Calu3 (cell line): ENCODE results near the gene CARD6. TPM values are rescaled to one million over a fixed set of nuclear protein-coding genes. Genes with fewer than 3 reads are reported as not detected.
A peak's percentile ranks its signal among the peaks of the same experiment; 100 is the strongest.

Source experiments
- BruUV-seq: library from RNA; stranded (reverse); fragments of 400-500 nt; replicated peaks from 2 replicates; lab custom pipeline; 2021; lab: Mats Ljungman, UMichigan
- CTCF ChIA-PET: fragments of 300-600 bp; sonication (Branson Sonifier 250); formaldehyde crosslinking; loops from one replicate; lab custom pipeline; 2022; ENCODE audit warnings: antibody characterized with exemption; lab: Charles Lee
- DNase-seq: peaks from one replicate; pipeline ENCODE4 v3.0.0; 2022
- H3K27ac Mint-ChIP-seq: one replicate; pipeline ENCODE4 v1.8.0; 2022; ENCODE audit warnings: mixed read lengths; ENCODE audit not compliant: unreplicated experiment
- H3K27me3 Mint-ChIP-seq: one replicate; pipeline ENCODE4 v1.8.0; 2022; ENCODE audit warnings: mixed read lengths; ENCODE audit not compliant: unreplicated experiment
- H3K36me3 Mint-ChIP-seq: one replicate; pipeline ENCODE4 v1.8.0; 2022; ENCODE audit warnings: mild to moderate bottlenecking, moderate library complexity, mixed read lengths; ENCODE audit not compliant: insufficient read depth, unreplicated experiment
- H3K4me1 Mint-ChIP-seq: one replicate; pipeline ENCODE4 v1.8.0; 2022; ENCODE audit warnings: mild to moderate bottlenecking, low read depth, mixed read lengths; ENCODE audit not compliant: unreplicated experiment
- H3K4me3 Mint-ChIP-seq: one replicate; pipeline ENCODE4 v1.8.0; 2022; ENCODE audit warnings: mild to moderate bottlenecking, low read depth, moderate library complexity, mixed read lengths; ENCODE audit not compliant: unreplicated experiment
- H3K9me3 Mint-ChIP-seq: one replicate; pipeline ENCODE4 v1.8.0; 2022; ENCODE audit warnings: low read depth, mixed read lengths; ENCODE audit not compliant: unreplicated experiment
- intact Hi-C: fragments of 100-400 bp; cut with micrococcal nuclease; formaldehyde crosslinking; loops from one replicate; pipeline ENCODE4 v1.10.0; 2022; ENCODE audit not compliant: unreplicated experiment
- total RNA-seq: library from RNA; stranded (reverse); gene quantifications from 2 replicates; pipeline ENCODE4 v1.2.3, GENCODE V29; 2022
- TF ChIP-seq, protein P1 (sequence below): fragments of 200-600 bp; IDR thresholded peaks from one replicate; pipeline ENCODE4 v1.8.0; 2022; ENCODE audit warnings: antibody characterized with exemption; ENCODE audit not compliant: unreplicated experiment

Gene CARD6
- total RNA-seq, 1 experiment from 2014 or later = 5.9 TPM

DNA sequence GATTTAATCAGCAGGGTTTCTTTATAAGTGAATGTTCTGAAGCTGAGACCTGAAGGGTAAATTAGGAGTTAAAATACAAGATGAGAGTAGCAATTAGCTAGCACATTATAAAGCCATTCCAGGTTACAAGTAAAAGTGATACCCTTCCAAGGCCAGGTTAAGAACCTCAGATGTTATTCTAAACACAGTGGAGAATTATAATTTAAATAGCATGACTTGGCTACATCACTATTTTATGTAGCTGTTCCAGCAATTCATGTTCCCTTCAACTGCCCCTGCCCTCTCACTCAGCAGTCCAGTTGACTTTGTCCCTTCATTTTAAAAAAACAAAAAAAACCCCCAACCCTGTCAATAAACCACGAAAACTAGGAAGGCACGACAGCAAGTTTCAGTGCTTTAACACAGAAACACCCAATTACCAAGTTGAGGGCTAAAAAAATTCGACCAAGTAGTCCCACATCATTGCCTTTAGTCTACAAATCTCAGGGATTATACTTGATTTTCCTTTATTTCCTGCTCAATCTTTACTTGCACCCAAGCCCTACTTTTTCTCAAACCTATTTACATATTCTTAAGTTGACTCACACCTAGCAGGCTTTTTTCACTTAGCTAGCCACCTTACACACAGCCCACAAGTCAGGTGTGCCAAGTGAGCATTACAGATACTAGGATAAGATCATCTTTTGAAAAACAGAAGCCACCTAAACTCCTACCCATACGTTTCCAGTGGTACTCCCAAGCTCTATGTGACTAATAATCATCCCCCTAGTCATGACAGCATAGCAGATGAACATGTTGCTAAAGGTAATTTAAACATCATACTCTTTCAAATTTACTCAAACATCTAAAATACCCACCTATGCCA lies 9.6 kb upstream of the CARD6 start:
- DNase-seq = no peak
- TF ChIP-seq, protein P1, sequence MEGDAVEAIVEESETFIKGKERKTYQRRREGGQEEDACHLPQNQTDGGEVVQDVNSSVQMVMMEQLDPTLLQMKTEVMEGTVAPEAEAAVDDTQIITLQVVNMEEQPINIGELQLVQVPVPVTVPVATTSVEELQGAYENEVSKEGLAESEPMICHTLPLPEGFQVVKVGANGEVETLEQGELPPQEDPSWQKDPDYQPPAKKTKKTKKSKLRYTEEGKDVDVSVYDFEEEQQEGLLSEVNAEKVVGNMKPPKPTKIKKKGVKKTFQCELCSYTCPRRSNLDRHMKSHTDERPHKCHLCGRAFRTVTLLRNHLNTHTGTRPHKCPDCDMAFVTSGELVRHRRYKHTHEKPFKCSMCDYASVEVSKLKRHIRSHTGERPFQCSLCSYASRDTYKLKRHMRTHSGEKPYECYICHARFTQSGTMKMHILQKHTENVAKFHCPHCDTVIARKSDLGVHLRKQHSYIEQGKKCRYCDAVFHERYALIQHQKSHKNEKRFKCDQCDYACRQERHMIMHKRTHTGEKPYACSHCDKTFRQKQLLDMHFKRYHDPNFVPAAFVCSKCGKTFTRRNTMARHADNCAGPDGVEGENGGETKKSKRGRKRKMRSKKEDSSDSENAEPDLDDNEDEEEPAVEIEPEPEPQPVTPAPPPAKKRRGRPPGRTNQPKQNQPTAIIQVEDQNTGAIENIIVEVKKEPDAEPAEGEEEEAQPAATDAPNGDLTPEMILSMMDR = no peak
- peak overlapping the region; percentile 87 for H3K27ac Mint-ChIP-seq
- H3K4me3 Mint-ChIP-seq = peak overlapping the region; percentile 89
- peaks cover 42% of the 10 kb centered on the region for H3K4me1 Mint-ChIP-seq
- BruUV-seq = no TSS peak
- H3K9me3 Mint-ChIP-seq = no peaks in the 10 kb centered on the region
- no peaks in the 10 kb centered on the region for H3K27me3 Mint-ChIP-seq
- H3K36me3 Mint-ChIP-seq = peaks cover 91% of the 10 kb centered on the region
- intact Hi-C loops = no loop called here
- CTCF ChIA-PET = no interaction called here

DNA sequence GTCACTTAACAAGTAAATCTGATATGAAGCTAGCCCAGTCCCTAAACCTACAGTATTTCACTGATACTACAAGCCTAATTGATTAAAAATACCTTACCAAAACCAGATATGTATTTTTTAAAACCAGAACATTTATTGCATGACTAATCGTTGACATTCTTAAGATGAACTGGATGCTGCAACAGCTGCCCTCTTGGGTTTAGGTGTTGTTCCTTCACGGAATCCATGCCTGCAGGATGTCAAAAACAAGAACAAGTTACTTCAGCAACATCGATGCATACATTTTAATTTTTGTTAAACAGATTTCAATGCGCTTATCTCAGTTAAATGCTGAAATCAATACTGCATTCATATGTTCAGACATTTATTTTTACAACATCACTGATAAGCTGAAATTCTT lies 8.8 kb upstream of the CARD6 start:
- H3K27me3 Mint-ChIP-seq = no peaks in the 10 kb centered on the region
- H3K9me3 Mint-ChIP-seq = no peaks in the 10 kb centered on the region
- CTCF ChIA-PET = no interaction called here
- peak overlapping the region; percentile 87 for H3K27ac Mint-ChIP-seq
- peak overlapping the region; percentile 89 for H3K4me3 Mint-ChIP-seq
- no peak for DNase-seq
- peaks cover 83% of the 10 kb centered on the region for H3K36me3 Mint-ChIP-seq
- BruUV-seq = no TSS peak
- TF ChIP-seq, protein P1 = no peak
- intact Hi-C loops = no loop called here
- H3K4me1 Mint-ChIP-seq = peaks cover 46% of the 10 kb centered on the region

DNA sequence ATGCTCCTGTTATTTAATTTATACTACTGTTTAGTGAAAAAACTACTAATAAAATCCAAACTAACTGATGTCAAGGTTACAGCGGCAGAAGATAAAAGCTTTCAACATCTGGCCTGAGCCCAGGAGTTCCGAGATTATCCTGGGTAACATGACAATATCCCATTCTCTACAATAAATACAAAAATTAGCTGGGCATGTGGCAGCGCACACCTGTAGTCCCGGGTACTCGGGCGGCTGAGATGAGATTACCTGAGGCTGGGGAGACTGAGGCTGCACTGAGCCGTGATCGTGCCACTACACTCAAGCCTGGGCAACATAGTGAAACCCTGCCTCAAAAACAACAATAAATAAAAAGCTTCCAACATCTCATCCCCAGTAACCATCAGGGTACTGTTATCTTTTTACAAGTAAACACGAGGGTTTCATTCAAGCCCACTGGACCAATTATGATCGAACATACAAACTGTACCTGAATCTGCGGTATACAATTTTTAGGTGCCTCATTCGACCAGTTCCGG lies 7.4 kb upstream of the CARD6 start:
- peak overlapping the region; percentile 89 for H3K4me3 Mint-ChIP-seq
- TF ChIP-seq, protein P1 = no peak
- H3K4me1 Mint-ChIP-seq = peaks cover 32% of the 10 kb centered on the region
- H3K27ac Mint-ChIP-seq = peak overlapping the region; percentile 98
- intact Hi-C loops = loop anchor here (2.0 kb wide), 1 partner anchor 45 kb away; no protein-coding TSS in a partner anchor
- H3K36me3 Mint-ChIP-seq = peaks cover 69% of the 10 kb centered on the region
- CTCF ChIA-PET = no interaction called here
- no peaks in the 10 kb centered on the region for H3K9me3 Mint-ChIP-seq
- DNase-seq = no peak
- no peaks in the 10 kb centered on the region for H3K27me3 Mint-ChIP-seq
- no TSS peak for BruUV-seq

DNA sequence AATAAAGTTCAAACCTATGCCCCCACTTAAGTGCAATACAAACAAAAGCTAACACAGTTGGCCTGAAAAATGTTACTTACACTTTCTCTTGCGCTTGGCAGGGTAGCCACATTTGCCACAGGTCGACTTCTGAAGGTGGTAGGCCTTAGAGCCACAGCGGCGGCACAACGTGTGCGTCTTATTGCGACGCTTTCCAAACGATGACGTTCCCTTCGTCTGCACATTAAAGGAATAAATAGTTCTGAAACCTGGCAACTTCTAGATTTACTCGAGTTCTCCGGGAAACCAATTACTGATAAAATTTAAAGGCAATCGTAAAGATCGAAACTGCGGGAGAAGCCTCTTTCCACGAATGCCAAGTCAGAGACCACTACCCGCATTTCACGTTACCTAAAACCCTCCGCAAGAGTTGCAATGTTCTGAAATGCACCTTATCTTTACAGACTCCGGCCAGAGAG lies 6.7 kb upstream of the CARD6 start:
- peaks cover 25% of the 10 kb centered on the region for H3K4me1 Mint-ChIP-seq
- H3K27me3 Mint-ChIP-seq = no peaks in the 10 kb centered on the region
- TSS peak; percentile 61 for BruUV-seq
- peak overlapping the region; percentile 98 for H3K27ac Mint-ChIP-seq
- H3K36me3 Mint-ChIP-seq = peaks cover 63% of the 10 kb centered on the region
- DNase-seq = no peak
- TF ChIP-seq, protein P1 = no peak
- CTCF ChIA-PET = no interaction called here
- intact Hi-C loops = loop anchor here (2.0 kb wide), 1 partner anchor 44 kb away; no protein-coding TSS in a partner anchor
- no peaks in the 10 kb centered on the region for H3K9me3 Mint-ChIP-seq
- peak overlapping the region; percentile 89 for H3K4me3 Mint-ChIP-seq
